IMR-90 (cell line): ENCODE results near the gene CAV3. TPM values are rescaled to one million over a fixed set of nuclear protein-coding genes. Genes with fewer than 3 reads are reported as not detected.

Experiments
- ATAC-seq: fragments of 200-7000 bp; cut with Tn5 transposase; 2 replicates; pipeline ENCODE4 v1.9.1; 2020; ENCODE audit warnings: low read depth, mild to moderate bottlenecking, moderate library complexity
- BruUV-seq: library from RNA; stranded (reverse); fragments of 400-500 nt; replicated peaks from 2 replicates; lab custom pipeline; 2021; lab: Mats Ljungman, UMichigan
- CTCF ChIA-PET: fragments of 300-600 bp; formaldehyde crosslinking; extraction: SDS; loops from one replicate; lab custom pipeline; 2021; ENCODE audit warnings: antibody characterized with exemption; lab: Yijun Ruan, JAX
- POLR2A ChIA-PET: fragments of 300-600 bp; sonication (Branson Sonifier 250); formaldehyde crosslinking; loops from one replicate; lab custom pipeline; 2022; ENCODE audit warnings: antibody characterized with exemption; ENCODE audit not compliant: unreplicated experiment; lab: Charles Lee
- DNase-seq: peaks from one replicate; pipeline ENCODE4 v3.0.0; 2013
- H2AFZ ChIP-seq: replicated peaks from 2 replicates; pipeline ENCODE3; 2013; ENCODE audit warnings: low read length, mild to moderate bottlenecking; ENCODE audit not compliant: poor library complexity
- H2AK5ac ChIP-seq: 2 replicates; pipeline ENCODE4 v1.6.1; 2013; ENCODE audit warnings: low read depth, low read length, inconsistent platforms
- H2AK9ac ChIP-seq: replicated peaks from 2 replicates; pipeline ENCODE3; 2013; ENCODE audit warnings: mild to moderate bottlenecking, low read depth, low read length, moderate library complexity; ENCODE audit not compliant: poor library complexity
- H2BK120ac ChIP-seq: 2 replicates; pipeline ENCODE4 v1.6.1; 2013; ENCODE audit warnings: low read depth, low read length, inconsistent platforms
- H2BK15ac ChIP-seq: 3 replicates; pipeline ENCODE4 v1.6.1; 2013; ENCODE audit warnings: low read depth, low read length, inconsistent platforms
- H2BK20ac ChIP-seq: 2 replicates; pipeline ENCODE4 v1.6.1; 2013; ENCODE audit warnings: low read depth, mild to moderate bottlenecking, inconsistent platforms, low read length, moderate library complexity
- H2BK5ac ChIP-seq: 2 replicates; pipeline ENCODE4 v1.6.1; 2013; ENCODE audit warnings: mild to moderate bottlenecking, low read depth, low read length, inconsistent platforms; ENCODE audit not compliant: poor library complexity, severe bottlenecking
- H3K14ac ChIP-seq: replicated peaks from 2 replicates; pipeline ENCODE4 v1.6.1; 2013; ENCODE audit warnings: low read depth, low read length, inconsistent platforms
- H3K18ac ChIP-seq: 2 replicates; pipeline ENCODE4 v1.6.1; 2013; ENCODE audit warnings: low read depth, low read length, control low read depth
- H3K23ac ChIP-seq: 2 replicates; pipeline ENCODE4 v1.6.1; 2013; ENCODE audit warnings: low read depth, low read length, inconsistent platforms
- H3K27ac ChIP-seq: 2 replicates; pipeline ENCODE4 v1.5.1; 2013; ENCODE audit warnings: mild to moderate bottlenecking, control low read depth, low read length; ENCODE audit not compliant: insufficient read depth
- H3K27me3 ChIP-seq: 2 replicates; pipeline ENCODE4 v1.6.1; 2013; ENCODE audit warnings: low read length; ENCODE audit not compliant: control insufficient read depth, insufficient read depth
- H3K36me3 ChIP-seq: 2 replicates; pipeline ENCODE4 v1.6.1; 2013; ENCODE audit warnings: low read length, mixed read lengths; ENCODE audit not compliant: control insufficient read depth, insufficient read depth
- H3K4ac ChIP-seq: 2 replicates; pipeline ENCODE4 v1.6.1; 2013; ENCODE audit warnings: low read depth, low read length, inconsistent platforms
- H3K4me1 ChIP-seq: 2 replicates; pipeline ENCODE4 v1.6.1; 2013; ENCODE audit warnings: low read length, mixed read lengths; ENCODE audit not compliant: control insufficient read depth, insufficient read depth
- H3K4me2 ChIP-seq: 2 replicates; pipeline ENCODE4 v1.6.1; 2013; ENCODE audit warnings: low read depth, mild to moderate bottlenecking, control low read depth, low read length, moderate library complexity
- H3K4me3 ChIP-seq: 2 replicates; pipeline ENCODE4 v1.5.1; 2013; ENCODE audit warnings: low read depth, mild to moderate bottlenecking, control low read depth, low read length, moderate library complexity; ENCODE audit not compliant: insufficient read depth
- H3K56ac ChIP-seq: 2 replicates; pipeline ENCODE4 v1.6.1; 2013; ENCODE audit warnings: low read length, inconsistent platforms; ENCODE audit not compliant: insufficient read depth; ENCODE audit errors: extremely low read depth
- H3K79me1 ChIP-seq, 2 experiments: 2 replicates each; pipeline ENCODE4 v1.6.1; 2013; ENCODE audit warnings: low read length in 2 of 2, inconsistent platforms in 1 of 2, low read depth in 1 of 2
- H3K9ac ChIP-seq: 2 replicates; pipeline ENCODE4 v1.6.1; 2013; ENCODE audit warnings: low read depth, low read length, control low read depth
- H3K9me1 ChIP-seq: 2 replicates; pipeline ENCODE4 v1.6.1; 2013; ENCODE audit warnings: low read length, inconsistent platforms; ENCODE audit not compliant: insufficient read depth
- H3K9me3 ChIP-seq: 2 replicates; pipeline ENCODE4 v1.6.1; 2013; ENCODE audit warnings: low read length; ENCODE audit not compliant: control insufficient read depth, insufficient read depth
- H4K20me1 ChIP-seq: 2 replicates; pipeline ENCODE4 v1.6.1; 2013; ENCODE audit warnings: low read length, inconsistent platforms; ENCODE audit not compliant: insufficient read depth
- H4K5ac ChIP-seq: 2 replicates; pipeline ENCODE4 v1.6.1; 2013; ENCODE audit warnings: mild to moderate bottlenecking, low read depth, low read length, control low read depth
- H4K8ac ChIP-seq, 2 experiments: 2 replicates each; pipeline ENCODE4 v1.6.1; 2013; ENCODE audit warnings: low read depth in 2 of 2, low read length in 2 of 2, control low read depth in 1 of 2, inconsistent platforms in 1 of 2
- H4K91ac ChIP-seq: 2 replicates; pipeline ENCODE4 v1.6.1; 2013; ENCODE audit warnings: low read depth, low read length, inconsistent platforms; ENCODE audit not compliant: insufficient read depth
- BHLHE40 ChIP-seq: fragments of 150-350 bp; IDR thresholded peaks from 2 replicates; pipeline ENCODE4 v1.6.1; 2016; ENCODE audit warnings: mild to moderate bottlenecking, low read depth, low read length
- CEBPB ChIP-seq: IDR thresholded peaks from 2 replicates; pipeline ENCODE4 v1.6.1; 2012; ENCODE audit warnings: low read depth, low read length, improper control_type of control experiment
- FOS ChIP-seq: fragments of 150-350 bp; IDR thresholded peaks from 2 replicates; pipeline ENCODE4 v1.6.1; 2016; ENCODE audit warnings: low read depth, low read length
- MAZ ChIP-seq: IDR thresholded peaks from 2 replicates; pipeline ENCODE4 v1.6.1; 2012; ENCODE audit warnings: low read depth, mild to moderate bottlenecking, low read length, improper control_type of control experiment, moderate library complexity, borderline replicate concordance
- MXI1 ChIP-seq: IDR thresholded peaks from 2 replicates; pipeline ENCODE4 v1.6.1; 2012; ENCODE audit warnings: low read depth, mild to moderate bottlenecking, low read length, moderate library complexity, borderline replicate concordance
- NFE2L2 ChIP-seq: fragments of 150-350 bp; IDR thresholded peaks from 2 replicates; pipeline ENCODE4 v1.6.1; 2016; ENCODE audit warnings: low read depth, mild to moderate bottlenecking, low read length
- SMC3 ChIP-seq: fragments of 150-350 bp; IDR thresholded peaks from 2 replicates; pipeline ENCODE4 v1.6.1; 2016; ENCODE audit warnings: low read depth, mild to moderate bottlenecking, antibody characterized with exemption, low read length, moderate library complexity
- USF2 ChIP-seq: fragments of 150-350 bp; IDR thresholded peaks from 2 replicates; pipeline ENCODE4 v1.6.1; 2017; ENCODE audit warnings: mild to moderate bottlenecking, antibody characterized with exemption, low read length, low read depth
- WGBS, 2 experiments: methylation state at CpG; one replicate each; pipeline versions ENCODE4 v1.1.5 to v1.1.7; 2013; ENCODE audit warnings: missing lambda C conversion rate in 2 of 2; ENCODE audit not compliant: insufficient read length in 1 of 2; ENCODE audit errors: extremely low coverage in 2 of 2; 5-methylcytosine and 5-hydroxymethylcytosine counted together
- dilution Hi-C: fragments of 300-500 bp; cut with HindIII; formaldehyde crosslinking; loops from one replicate; pipeline ENCODE4 v1.14.3; 2018; ENCODE audit warnings: low sequenced_read_pairs; ENCODE audit not compliant: unreplicated experiment
- in situ Hi-C: fragments of 300-500 bp; cut with MboI; formaldehyde crosslinking; loops from 3 replicates; pipeline ENCODE4 v1.14.3; 2019; ENCODE audit warnings: low sequenced_read_pairs, inconsistent platforms, mixed read lengths
- intact Hi-C: fragments of 100-400 bp; cut with micrococcal nuclease; formaldehyde crosslinking; loops from 2 replicates; pipeline ENCODE4 v1.10.0; 2022
- polyA plus RNA-seq, 3 experiments: library from polyadenylated mRNA; depleted of rRNA; stranded (reverse); fragments of >200 nt; gene quantifications; 2 replicates each; pipeline ENCODE4 v1.2.3, GENCODE V29; 2012; ENCODE audit warnings: low replicate concordance in 1 of 3
- total RNA-seq: library from RNA; depleted of rRNA; stranded (reverse); fragments of >200 nt; gene quantifications from 2 replicates; pipeline ENCODE4 v1.2.3, GENCODE V29; 2012
- TF ChIP-seq, protein P1 (sequence below): conservative IDR thresholded peaks from 2 replicates; pipeline ENCODE4 v1.5.1; 2012; ENCODE audit warnings: mild to moderate bottlenecking, low read depth, low read length, improper control_type of control experiment
- TF ChIP-seq, protein P2 (sequence below): fragments of 150-350 bp; IDR thresholded peaks from 2 replicates; pipeline ENCODE4 v1.6.1; 2016; ENCODE audit warnings: low read depth, mild to moderate bottlenecking, low read length, moderate library complexity, borderline replicate concordance

Gene CAV3
- total and polyA plus RNA-seq, 2 of the 4 experiments (the other 2 are of a cell fraction), result 0.17 to 0.36 TPM

DNA sequence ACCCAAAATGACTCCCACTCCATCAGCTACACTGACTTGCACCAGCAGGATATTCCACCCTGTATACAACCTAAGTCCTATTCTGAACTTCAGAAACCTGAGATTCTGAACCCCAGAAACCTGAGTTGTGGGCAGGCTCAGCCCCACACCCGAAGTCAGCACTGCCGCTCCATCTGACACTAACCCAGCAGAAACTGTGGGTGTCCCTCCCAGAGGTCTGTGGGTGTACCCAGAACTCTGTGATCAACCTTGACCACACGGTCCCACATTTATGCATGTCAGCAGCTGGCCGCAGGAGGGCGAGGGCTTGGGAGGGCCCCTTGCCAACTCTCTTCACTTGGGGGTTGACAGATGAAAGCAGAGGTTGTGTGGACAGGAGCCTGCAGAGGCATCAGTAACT is 26.5 kb downstream of the CAV3 start:
- H3K4me3 ChIP-seq, result no peak overlapping the region
- ATAC-seq (no peak), DNase-seq (no peak)
- POLR2A ChIA-PET, result no interaction called here
- no peak overlapping the region for H4K5ac ChIP-seq
- no peaks in the 10 kb centered on the region for H3K9me3 ChIP-seq
- no peak overlapping the region for H2BK20ac ChIP-seq
- in situ Hi-C loops, result loop anchor here (25.0 kb wide), 1 partner anchor 302 kb away; no protein-coding TSS in a partner anchor
- no peak overlapping the region for H3K9ac ChIP-seq
- WGBS, 2 experiments, result 93% methylated on average over 3 of the region's 5 CpGs; no CpG with 5 or more reads in 1 of the 2 experiments
- CTCF ChIA-PET, result interaction anchor here (2.2 kb wide), 1 partner anchor 9 kb away, joined by 11 read pairs; the partner anchor contains the start of gene OXTR
- no peaks in the 10 kb centered on the region for H3K27me3 ChIP-seq
- no peak overlapping the region for H2AK5ac ChIP-seq
- no peak overlapping the region for H3K4ac ChIP-seq
- H2AFZ ChIP-seq, result no peak overlapping the region
- no peak overlapping the region for H3K56ac ChIP-seq
- no peak overlapping the region for H2AK9ac ChIP-seq
- no peak overlapping the region for H3K4me2 ChIP-seq
- no peaks in the 10 kb centered on the region for H4K20me1 ChIP-seq
- no peak overlapping the region for H3K23ac ChIP-seq
- no peak overlapping the region for H3K18ac ChIP-seq
- H2BK5ac ChIP-seq, result no peak overlapping the region
- H4K8ac ChIP-seq, result no peak overlapping the region
- H3K4me1 ChIP-seq, result no peaks in the 10 kb centered on the region
- H3K14ac ChIP-seq, result no peak overlapping the region
- no peak overlapping the region for H2BK120ac ChIP-seq
- no peak overlapping the region for H3K27ac ChIP-seq
- no peaks in the 10 kb centered on the region; a peak in 1 of 4 replicates for H3K79me1 ChIP-seq
- TF ChIP-seq, protein P1, sequence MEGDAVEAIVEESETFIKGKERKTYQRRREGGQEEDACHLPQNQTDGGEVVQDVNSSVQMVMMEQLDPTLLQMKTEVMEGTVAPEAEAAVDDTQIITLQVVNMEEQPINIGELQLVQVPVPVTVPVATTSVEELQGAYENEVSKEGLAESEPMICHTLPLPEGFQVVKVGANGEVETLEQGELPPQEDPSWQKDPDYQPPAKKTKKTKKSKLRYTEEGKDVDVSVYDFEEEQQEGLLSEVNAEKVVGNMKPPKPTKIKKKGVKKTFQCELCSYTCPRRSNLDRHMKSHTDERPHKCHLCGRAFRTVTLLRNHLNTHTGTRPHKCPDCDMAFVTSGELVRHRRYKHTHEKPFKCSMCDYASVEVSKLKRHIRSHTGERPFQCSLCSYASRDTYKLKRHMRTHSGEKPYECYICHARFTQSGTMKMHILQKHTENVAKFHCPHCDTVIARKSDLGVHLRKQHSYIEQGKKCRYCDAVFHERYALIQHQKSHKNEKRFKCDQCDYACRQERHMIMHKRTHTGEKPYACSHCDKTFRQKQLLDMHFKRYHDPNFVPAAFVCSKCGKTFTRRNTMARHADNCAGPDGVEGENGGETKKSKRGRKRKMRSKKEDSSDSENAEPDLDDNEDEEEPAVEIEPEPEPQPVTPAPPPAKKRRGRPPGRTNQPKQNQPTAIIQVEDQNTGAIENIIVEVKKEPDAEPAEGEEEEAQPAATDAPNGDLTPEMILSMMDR, result no peak
- TF ChIP-seq USF2 (no peak), NFE2L2 (no peak), MXI1 (no peak), CEBPB (no peak), MAZ (no peak), SMC3 (no peak), BHLHE40 (no peak), FOS (no peak)
- TF ChIP-seq, protein P2, sequence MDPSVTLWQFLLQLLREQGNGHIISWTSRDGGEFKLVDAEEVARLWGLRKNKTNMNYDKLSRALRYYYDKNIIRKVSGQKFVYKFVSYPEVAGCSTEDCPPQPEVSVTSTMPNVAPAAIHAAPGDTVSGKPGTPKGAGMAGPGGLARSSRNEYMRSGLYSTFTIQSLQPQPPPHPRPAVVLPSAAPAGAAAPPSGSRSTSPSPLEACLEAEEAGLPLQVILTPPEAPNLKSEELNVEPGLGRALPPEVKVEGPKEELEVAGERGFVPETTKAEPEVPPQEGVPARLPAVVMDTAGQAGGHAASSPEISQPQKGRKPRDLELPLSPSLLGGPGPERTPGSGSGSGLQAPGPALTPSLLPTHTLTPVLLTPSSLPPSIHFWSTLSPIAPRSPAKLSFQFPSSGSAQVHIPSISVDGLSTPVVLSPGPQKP, result no peak
- dilution Hi-C loops, result no loop called here
- BruUV-seq, result no TSS peak
- no peaks in the 10 kb centered on the region for H3K36me3 ChIP-seq
- H4K91ac ChIP-seq, result no peak overlapping the region
- no peak overlapping the region for H2BK15ac ChIP-seq
- intact Hi-C loops, result no loop called here
- H3K9me1 ChIP-seq, result no peaks in the 10 kb centered on the region; the same call in 1 of the 2 replicates
